HG03565 (cell line): ENCODE results near the gene YPEL1.
"Not testable (repeated sequence)": the region's sequence is repeated elsewhere in the genome, so short reads cannot be mapped to it uniquely, and the experiment has no call there.

Experiments used
- ATAC-seq: cut with Tn5 transposase; IDR thresholded peaks from one replicate; pipeline ENCODE4 v1.9.1; 2021; ENCODE audit warnings: mild to moderate bottlenecking, moderate library complexity; ENCODE audit not compliant: unreplicated experiment

YPEL1 gene

GRCh38 chr22:21754523-21754922, 18.9 kb upstream of the YPEL1 start:
- no peak for ATAC-seq

GRCh38 chr22:21753374-21754111, 17.9 kb upstream of the YPEL1 start:
- no peak for ATAC-seq

- no peak for ATAC-seq
Observed at GRCh38 chr22:21752276-21752675, 16.7 kb upstream of the YPEL1 start.

- no peak for ATAC-seq
Observed at GRCh38 chr22:21745948-21746347, 10.4 kb upstream of the YPEL1 start.

DNA sequence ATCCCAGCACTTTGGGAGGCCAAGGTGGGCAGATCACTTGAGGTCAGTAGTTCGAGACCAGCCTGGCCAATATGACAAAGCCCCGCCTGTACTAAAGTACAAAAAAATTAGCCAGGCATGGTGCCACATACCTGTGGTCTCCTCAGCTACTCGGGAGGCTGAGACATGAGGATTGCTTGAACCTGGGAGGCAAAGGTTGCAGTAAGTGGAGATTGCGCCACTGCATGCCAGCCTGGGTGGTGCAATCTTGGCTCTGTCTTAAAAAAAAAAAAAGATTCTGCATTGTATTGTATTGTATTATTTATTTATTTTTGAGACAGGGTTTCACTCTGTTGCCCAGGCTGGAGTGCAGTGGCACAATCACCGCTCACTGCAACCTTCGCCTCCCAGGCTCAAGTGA, 9.3 kb upstream of the YPEL1 start:
- ATAC-seq, result not testable (repeated sequence)

DNA sequence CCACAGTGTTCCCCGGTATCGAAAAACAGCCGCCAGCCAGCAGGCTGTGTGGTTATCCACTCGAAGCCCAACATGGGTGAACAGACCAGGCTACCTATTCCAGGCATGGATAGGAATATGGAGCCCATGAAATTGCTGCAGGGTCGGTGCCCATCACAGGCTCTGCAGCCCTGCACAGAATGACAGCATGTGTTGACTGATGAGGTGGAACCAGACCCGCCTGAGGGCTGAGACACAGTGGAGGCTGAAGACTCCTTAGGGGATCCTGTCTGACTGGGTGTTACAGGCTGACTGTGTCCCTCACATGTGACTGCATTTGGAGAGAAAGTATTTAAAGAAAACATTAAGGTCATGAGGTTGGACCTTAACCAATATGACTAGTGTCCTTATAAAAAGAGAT, 6.2 kb upstream of the YPEL1 start:
- no peak for ATAC-seq

- ATAC-seq, result no peak
Observed at GRCh38 chr22:21741059-21741458, 5.5 kb upstream of the YPEL1 start.

DNA sequence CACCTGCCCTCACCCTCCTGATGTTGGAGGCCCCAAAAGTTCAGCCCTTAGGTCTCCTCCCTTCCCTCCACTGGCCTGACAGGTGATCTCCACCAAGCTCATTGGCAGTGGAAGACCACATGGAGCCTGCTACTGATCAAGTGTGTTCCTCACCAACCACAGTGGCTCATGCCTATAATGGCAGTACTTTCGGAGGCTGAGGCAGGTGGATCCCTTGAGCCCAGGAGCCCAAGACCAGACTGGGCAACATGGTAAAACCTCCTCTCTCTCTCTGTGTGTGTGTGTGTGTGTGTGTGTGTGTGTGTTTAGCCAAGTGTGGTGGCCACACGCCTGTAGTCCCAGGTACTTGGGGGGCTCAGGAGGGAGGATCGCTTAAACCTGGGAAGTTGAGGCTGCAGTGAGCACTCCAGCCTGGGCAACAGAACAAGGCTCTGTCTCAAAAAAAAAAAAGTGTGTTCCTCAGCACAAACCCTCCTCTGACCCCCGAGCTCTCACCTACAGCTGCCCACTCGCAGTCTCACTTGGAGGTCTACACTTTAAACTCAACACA, 4.3 kb upstream of the YPEL1 start:
- ATAC-seq, result no peak

DNA sequence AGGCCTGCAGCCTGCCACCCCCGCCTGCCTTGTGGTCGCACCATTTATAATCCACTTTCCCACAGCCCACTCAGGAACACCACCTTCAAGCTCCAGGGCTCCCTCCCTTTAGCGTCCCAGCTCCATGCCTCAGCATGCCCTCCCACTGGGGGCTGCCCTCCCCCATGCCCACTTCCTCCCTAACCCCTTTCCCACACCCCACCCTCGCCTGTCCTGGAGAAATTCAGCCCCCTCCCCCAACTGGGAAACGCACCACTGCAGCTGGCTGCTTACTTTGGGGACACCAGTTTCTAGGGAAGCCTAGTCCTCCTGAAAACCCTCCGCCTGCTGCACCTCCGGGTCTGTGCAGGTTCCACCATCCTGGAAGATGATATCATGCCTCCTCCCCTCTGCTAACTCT, 3.4 kb upstream of the YPEL1 start:
- ATAC-seq, result no peak

- ATAC-seq, result no peak
Observed at GRCh38 chr22:21738081-21738480, 2.5 kb upstream of the YPEL1 start.

DNA sequence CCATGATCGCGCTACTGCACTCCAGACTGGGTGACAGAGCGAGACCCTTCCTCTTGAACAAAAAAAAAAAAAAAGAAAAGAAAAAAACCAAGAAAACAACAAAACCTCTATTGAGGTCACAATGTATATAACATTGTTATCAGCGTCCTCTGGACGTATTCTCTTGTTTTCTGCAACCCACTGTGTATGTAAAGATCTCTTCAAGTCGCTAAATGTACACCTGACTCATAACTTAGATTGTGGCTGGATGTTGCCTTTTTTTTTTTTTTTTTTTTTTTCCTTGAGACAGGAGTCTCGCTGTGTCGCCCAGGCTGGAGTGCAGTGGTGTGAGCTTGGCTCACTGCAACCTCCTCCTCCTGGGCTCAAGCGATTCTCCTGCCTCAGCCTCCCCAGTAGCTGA, 1.4 kb upstream of the YPEL1 start:
- no peak for ATAC-seq

DNA sequence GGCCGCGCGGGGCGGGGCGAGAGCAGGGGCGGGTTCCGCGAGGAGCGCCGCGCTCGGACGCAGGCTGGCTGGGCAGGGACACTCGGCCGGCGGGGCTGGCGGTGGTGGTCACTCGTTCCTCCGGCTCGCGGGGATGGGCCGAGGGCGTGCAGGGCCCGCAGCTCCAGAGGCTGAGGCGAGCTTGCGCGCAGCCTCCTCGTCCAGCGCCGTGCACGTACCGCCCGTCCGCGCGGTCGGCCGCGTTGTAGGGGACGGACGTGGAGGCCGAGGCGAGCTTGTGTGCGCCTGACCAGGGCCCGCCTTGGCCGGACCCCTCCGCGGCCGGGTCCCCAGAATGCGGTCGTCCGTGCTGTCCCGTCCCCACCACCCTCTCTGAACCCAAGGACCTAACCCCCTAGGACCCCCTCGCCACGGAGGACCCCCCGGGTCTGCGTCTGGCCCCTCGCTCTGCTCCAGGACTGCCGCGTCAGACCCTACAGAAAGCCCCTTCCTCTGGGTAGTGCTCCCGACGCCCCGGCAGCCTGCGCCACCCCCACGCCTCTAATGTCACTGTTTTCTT, 569 bp upstream of the YPEL1 start:
- no peak for ATAC-seq

GRCh38 chr22:21734540-21735199, 924 bp downstream of the YPEL1 start:
- no peak for ATAC-seq

DNA sequence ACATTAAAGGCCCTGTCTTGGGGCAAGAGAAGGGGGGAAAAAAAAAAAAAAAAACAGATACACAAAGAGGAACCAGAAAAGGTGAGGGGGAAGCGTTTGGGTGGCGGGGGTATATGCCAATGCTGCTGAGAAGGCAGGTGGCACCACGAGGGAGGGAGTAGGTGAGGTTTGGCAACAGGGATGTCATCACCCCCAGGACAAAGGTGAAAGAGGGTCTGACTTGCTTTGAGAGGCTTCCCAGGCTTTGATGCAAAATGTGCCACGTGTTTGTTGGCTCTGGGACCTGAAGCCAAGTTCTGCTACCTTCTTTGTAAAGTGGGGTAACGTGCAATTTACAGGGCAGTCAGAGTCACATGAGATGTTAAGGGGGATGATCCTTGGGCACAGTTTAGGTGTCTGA, 4.1 kb downstream of the YPEL1 start:
- no peak for ATAC-seq

DNA sequence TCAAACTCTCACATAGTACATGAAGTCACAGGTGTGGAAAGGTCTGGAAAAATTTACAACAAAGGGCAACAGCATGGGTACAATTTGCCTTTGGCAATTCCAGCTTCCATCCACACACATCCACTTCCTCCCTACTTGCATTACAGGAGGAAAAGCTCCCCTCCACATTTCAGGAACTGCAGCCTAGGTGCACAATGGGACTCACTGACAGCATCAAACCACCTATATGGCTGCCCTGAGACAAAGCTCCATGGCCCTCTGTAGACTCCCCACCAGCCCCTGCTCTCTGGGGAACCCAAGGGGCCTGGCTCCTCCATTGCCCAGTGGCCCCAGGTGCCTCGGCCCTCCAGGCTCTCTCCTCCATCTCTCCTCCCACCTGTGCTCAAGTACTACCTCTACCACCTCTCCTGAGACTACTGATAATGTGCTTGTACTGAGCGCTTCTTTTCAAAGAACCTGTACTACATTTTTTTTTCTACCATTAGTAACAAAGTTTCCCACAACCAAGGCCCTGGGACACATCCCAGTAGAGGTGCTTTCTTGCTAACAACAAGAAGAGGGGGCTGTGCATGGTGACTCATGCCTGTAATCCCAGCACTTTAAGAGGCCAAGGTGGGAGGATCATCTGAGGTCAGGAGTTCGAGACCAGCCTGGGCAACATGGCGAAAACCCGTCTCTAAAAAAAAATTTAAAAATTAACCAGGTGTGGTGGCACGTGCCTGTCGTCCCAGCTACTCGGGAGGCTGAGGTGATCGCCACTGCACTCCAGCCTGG, 4.9 kb downstream of the YPEL1 start:
- ATAC-seq, result no peak

- ATAC-seq, result not testable (repeated sequence)
Observed at GRCh38 chr22:21729184-21729583, 6.4 kb downstream of the YPEL1 start.

- ATAC-seq, result no peak
Observed at GRCh38 chr22:21728270-21728669, 7.3 kb downstream of the YPEL1 start.

DNA sequence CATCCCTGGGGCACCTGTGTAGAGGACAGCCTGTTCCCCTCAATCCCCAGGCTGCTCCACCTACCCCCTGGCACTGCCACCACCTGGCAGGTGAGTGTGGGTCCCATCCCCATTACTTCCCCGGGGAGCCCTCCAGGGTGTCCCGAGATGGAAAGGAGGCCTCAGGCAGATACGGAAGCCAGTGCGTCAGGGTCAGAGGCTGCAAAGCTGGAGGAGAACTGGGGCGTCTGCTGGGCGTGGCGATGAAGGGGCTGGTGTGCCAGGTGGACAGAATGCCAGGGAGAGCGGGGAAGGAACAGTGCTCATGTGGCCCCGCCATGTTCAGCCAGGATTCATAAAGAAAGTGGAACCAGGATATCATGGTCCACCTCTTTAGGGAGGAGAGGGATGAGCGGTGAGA, 7.8 kb downstream of the YPEL1 start:
- no peak for ATAC-seq

DNA sequence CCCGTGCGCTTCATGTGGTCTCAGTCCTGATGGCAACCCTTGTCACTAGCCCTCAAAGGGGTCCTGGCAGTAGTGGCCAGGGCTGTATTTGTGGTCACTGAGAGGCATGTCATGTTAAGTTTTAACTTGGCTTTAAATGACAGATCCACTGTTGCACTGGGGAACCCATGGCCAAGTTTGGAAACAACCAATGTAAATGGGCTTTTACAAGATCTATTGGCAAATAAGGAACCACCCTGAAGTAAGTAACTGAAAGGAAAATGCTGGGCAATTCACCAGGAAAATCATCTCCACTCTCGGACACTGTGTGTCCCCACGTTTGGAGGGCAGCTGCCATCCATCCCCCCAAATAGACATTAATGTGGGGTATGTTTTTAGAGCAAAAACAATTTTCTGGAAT, 8.4 kb downstream of the YPEL1 start:
- ATAC-seq, result no peak

DNA sequence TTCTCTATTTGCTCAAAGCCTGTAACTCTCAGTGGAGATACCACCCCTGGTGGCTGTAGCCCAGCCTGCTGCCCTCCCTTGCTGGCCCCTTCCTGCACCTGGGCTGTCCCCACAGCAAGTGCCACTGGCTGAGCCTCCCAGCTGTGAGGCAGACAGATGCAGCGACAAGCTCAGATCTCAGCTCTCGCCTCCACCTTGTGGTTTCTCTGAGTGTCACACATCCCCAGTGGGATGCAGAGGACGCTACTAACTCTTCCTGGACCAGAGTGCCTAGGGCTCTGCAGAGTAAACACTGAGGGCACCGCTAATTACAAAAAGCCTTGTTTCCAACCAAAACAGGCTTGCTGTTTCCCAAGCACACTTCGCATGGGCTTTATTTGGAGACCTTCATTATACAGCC, 8.9 kb downstream of the YPEL1 start:
- no peak for ATAC-seq

DNA sequence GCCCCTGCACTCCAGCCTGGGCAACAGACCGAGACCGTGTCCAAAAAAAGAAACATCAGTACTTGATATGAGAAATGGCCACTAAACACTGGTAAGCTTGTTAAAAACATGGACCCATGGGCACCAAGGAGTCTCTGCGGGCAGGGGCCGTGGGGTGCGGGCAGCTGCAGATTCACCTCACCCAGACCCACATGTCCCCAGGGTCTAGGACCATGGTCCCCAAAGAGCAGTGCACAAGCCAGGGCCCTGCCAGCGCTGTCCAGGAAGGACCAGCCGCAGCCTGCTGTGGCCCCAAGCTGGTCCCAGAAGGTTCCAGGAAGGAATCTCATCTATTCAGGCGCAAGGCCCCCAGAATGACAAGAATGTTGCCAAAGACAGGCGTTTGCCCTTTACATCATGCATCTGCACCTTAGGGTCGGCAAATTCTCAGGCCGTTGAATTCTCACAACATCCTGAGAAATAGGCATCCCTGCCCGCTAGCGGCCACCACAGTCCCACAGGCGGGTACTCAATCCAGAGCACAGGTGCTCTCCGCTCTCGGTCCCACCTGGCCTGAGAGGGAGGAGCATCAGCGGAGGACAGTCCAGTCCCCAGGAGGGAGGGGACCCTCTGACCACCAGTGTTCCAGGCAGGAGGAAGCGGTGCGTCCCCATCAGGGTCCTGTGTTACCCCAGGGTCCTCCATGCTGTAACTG, 9.5 kb downstream of the YPEL1 start:
- ATAC-seq, result no peak
